GM19452 (cell line): Measurements from ENCODE around the gene LMF1.

Experiments
- ATAC-seq: cut with Tn5 transposase; IDR thresholded peaks from one replicate; pipeline ENCODE4 v1.9.1; 2021; ENCODE audit not compliant: unreplicated experiment

LMF1 gene

GRCh38 chr16:916035-916799, 54.6 kb downstream of the LMF1 start:
- ATAC-seq, result no peak

GRCh38 chr16:915546-915945, 55.2 kb downstream of the LMF1 start:
- ATAC-seq, result no peak

- no peak for ATAC-seq
Measured at GRCh38 chr16:914440-914839, 56.3 kb downstream of the LMF1 start.

- ATAC-seq, result no peak
Measured at GRCh38 chr16:913817-914439, 56.9 kb downstream of the LMF1 start.

GRCh38 chr16:912684-913613, 57.8 kb downstream of the LMF1 start:
- ATAC-seq, result no peak

- ATAC-seq, result no peak
Measured at GRCh38 chr16:912322-912683, 58.5 kb downstream of the LMF1 start.

- ATAC-seq, result no peak
Measured at GRCh38 chr16:911604-912321, 59.0 kb downstream of the LMF1 start.

- no peak for ATAC-seq
Measured at GRCh38 chr16:911101-911500, 59.7 kb downstream of the LMF1 start.

GRCh38 chr16:910181-910580, 60.6 kb downstream of the LMF1 start:
- no peak for ATAC-seq

GRCh38 chr16:909281-910000, 61.3 kb downstream of the LMF1 start:
- ATAC-seq, result no peak

- ATAC-seq, result no peak
Measured at GRCh38 chr16:908526-909155, 62.1 kb downstream of the LMF1 start.

GRCh38 chr16:907842-908241, 62.9 kb downstream of the LMF1 start:
- ATAC-seq, result no peak

GRCh38 chr16:907361-907760, 63.4 kb downstream of the LMF1 start:
- no peak for ATAC-seq

- no peak for ATAC-seq
Measured at GRCh38 chr16:906296-906695, 64.5 kb downstream of the LMF1 start.

- ATAC-seq, result no peak
Measured at GRCh38 chr16:901715-902601, 68.8 kb downstream of the LMF1 start.

- ATAC-seq, result no peak
Measured at GRCh38 chr16:901149-901548, 69.6 kb downstream of the LMF1 start.

GRCh38 chr16:900211-900610, 70.6 kb downstream of the LMF1 start:
- no peak for ATAC-seq

- ATAC-seq, result no peak
Measured at GRCh38 chr16:899683-900060, 71.1 kb downstream of the LMF1 start.
